NCI-H524 treated with DMSO at 0.1 percent for 48 hours (cell line): Measurements from ENCODE around the gene MS4A1.
"Not testable (repeated sequence)": the region's sequence is repeated elsewhere in the genome, so short reads cannot be mapped to it uniquely, and the experiment has no call there.

Experiments used
- DNase-seq: peaks from one replicate; lab custom pipeline; 2025; lab: John Stamatoyannopoulos, UW

The MS4A1 gene

GRCh38 chr11:60455531-60456042 lies at the start of gene MS4A1:
Gene MS4A1, plus strand, starts transcription at chr11:60455847. Its CDS starts 6,528 bp downstream, at chr11:60462375.
- DNase-seq = no peak

- DNase-seq = no peak
These were observed 35.6 kb upstream of the MS4A1 start for GRCh38 chr11:60420015-60420414.

- no peak for DNase-seq
These were observed 33.0 kb upstream of the MS4A1 start for GRCh38 chr11:60422609-60423008.

- no peak for DNase-seq
These were observed 27.1 kb upstream of the MS4A1 start for GRCh38 chr11:60428517-60428916.

GRCh38 chr11:60429272-60429671 lies 26.4 kb upstream of the MS4A1 start, which contains the start of gene MS4A5:
Gene MS4A5, plus strand, starts transcription at chr11:60429572. Its CDS starts 103 bp downstream, at chr11:60429675.
- DNase-seq = no peak

- no peak for DNase-seq
These were observed 24.4 kb upstream of the MS4A1 start for GRCh38 chr11:60431251-60431650.

GRCh38 chr11:60433401-60433800 lies 22.2 kb upstream of the MS4A1 start:
- no peak for DNase-seq

GRCh38 chr11:60447070-60447469 lies 8.6 kb upstream of the MS4A1 start:
- no peak for DNase-seq

- DNase-seq = no peak
These were observed 7.8 kb upstream of the MS4A1 start for GRCh38 chr11:60447846-60448245.

- DNase-seq = not testable (repeated sequence)
These were observed 4.5 kb upstream of the MS4A1 start for GRCh38 chr11:60451185-60451584.

GRCh38 chr11:60454212-60454611 lies 1.4 kb upstream of the MS4A1 start:
- no peak for DNase-seq

GRCh38 chr11:60457576-60457975 lies 1.9 kb downstream of the MS4A1 start:
- no peak for DNase-seq

GRCh38 chr11:60459345-60459744 lies 3.7 kb downstream of the MS4A1 start:
- no peak for DNase-seq

GRCh38 chr11:60468829-60469228 lies 13.2 kb downstream of the MS4A1 start:
- DNase-seq = no peak

GRCh38 chr11:60469723-60470122 lies 14.1 kb downstream of the MS4A1 start:
- no peak for DNase-seq

GRCh38 chr11:60477035-60477445 lies 21.4 kb downstream of the MS4A1 start:
- no peak for DNase-seq

GRCh38 chr11:60482361-60482760 lies 26.7 kb downstream of the MS4A1 start:
- DNase-seq = no peak

- DNase-seq = no peak
These were observed 30.3 kb downstream of the MS4A1 start for GRCh38 chr11:60485987-60486386.

GRCh38 chr11:60492488-60493009 lies 36.9 kb downstream of the MS4A1 start, which contains the start of gene MS4A12:
Gene MS4A12, plus strand, starts transcription at chr11:60492778. Its CDS starts 4,541 bp downstream, at chr11:60497319.
- no peak for DNase-seq

GRCh38 chr11:60493454-60493853 lies 37.8 kb downstream of the MS4A1 start:
- DNase-seq = no peak

GRCh38 chr11:60498399-60498798 lies 42.8 kb downstream of the MS4A1 start:
- DNase-seq = no peak

GRCh38 chr11:60498853-60499252 lies 43.2 kb downstream of the MS4A1 start:
- no peak for DNase-seq

GRCh38 chr11:60500276-60500910 lies 44.7 kb downstream of the MS4A1 start:
- DNase-seq = no peak
